NK-92 (cell line): Measurements from ENCODE around the gene DOCK1.

ENCODE experiments used
- DNase-seq: peaks from one replicate; lab custom pipeline; 2025; ENCODE audit not compliant: unreplicated experiment; lab: John Stamatoyannopoulos, UW

Gene DOCK1

DNA sequence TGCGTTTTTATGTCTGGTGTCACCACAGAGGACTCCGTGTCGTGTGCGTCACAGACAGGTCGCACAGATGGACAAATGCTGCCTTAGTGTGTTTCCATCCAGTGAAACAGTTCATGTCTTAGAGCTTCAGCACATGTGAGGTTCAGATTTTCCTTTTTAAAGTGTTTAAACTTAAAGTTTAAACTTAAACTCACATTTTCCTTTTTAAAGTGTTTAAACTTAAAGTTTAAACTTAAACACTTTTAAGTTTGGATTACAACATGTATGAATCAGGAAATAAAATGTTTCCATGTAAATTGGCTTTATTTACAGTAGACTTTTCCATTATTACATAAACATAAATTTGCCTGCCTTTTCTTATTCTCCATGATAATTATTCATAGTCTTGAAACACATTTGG, 223.9 kb downstream of the DOCK1 start:
- no peak for DNase-seq

DNA sequence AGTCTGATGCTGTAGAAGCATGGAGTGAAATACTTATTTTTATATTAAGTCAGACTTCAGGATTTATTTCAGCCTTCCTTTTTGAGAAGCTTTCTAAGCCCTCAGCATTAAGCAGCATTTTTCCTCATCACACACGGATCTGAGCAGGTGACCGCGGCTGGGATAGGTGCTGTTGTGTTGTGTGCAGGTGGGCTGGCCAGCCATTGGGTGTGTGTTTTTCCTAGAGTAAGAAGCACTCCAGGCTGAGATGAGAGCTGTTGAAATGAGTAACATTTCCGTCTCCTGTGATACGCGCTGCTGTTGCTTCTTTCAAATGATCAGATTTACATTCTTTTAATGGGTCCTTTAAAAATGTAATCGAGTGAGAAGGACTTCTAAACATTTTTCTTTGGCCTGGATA, 227.2 kb downstream of the DOCK1 start:
- DNase-seq = no peak

- no peak for DNase-seq
Observed at GRCh38 chr10:127133225-127133624, 228.0 kb downstream of the DOCK1 start.

DNA sequence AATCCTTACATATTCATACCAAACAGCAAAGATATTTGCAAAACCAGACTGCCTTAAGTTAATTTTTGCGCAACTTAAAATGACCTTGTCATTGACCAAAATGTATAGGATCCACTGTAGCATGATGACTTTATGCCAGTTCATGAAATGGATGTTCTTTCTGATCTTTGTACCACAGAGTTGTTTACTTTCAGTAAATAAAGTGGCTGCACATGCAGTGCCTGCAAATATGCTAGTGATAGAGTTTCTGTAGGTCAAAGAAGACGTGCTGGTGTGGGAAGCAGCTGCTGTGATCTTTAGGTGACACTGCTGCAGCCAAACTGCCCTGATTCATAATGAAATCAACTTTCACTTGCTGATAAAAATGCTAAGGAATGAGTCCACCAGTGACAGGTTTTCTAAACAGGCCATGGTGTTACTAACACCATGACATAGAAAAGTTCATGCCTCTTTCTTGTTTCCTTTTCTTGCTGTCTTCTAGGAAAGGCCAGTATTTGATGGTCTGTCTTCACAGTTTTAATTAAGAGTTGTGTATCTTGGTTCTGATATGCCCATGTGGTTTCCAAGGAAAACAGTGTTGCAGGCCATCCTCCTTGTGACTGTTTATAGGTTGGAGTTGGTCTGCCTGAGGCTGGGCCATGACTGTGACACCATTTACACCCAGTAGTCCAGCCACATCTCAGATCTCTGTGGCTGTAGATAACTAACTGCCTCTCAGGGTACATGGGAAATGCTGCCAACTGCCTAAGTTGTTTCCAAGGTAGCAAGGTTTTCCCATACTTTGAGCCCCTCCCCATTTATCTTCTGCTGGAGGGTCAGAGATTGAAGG, 228.7 kb downstream of the DOCK1 start:
- DNase-seq = no peak

- DNase-seq = no peak
Observed at GRCh38 chr10:127135844-127136577, 230.8 kb downstream of the DOCK1 start.

- DNase-seq = no peak
Observed at GRCh38 chr10:127137391-127137790, 232.2 kb downstream of the DOCK1 start.

- no peak for DNase-seq
Observed at GRCh38 chr10:127142136-127142535, 236.9 kb downstream of the DOCK1 start.

GRCh38 chr10:127142856-127143255, 237.6 kb downstream of the DOCK1 start:
- DNase-seq = no peak

GRCh38 chr10:127145173-127145572, 239.9 kb downstream of the DOCK1 start:
- DNase-seq = no peak

DNA sequence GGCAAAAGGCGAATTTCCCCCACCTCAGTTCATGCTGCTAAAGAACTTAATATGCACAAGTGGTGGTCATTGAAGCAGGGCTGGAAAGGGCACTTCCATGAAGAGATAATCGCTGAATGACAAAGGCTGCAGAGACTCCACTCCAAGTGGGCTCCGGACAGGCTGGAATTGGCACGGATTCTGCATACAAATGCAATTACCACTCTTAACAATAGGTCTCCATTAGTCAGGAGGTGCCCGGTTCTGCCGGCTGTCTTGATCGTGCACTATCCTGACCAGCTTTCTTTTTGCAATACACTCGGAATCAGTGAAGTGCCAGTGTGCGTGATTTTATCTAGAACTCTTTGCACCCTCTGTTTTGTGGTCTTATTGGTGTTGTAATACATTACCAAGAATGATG, 241.4 kb downstream of the DOCK1 start:
- DNase-seq = no peak

DNA sequence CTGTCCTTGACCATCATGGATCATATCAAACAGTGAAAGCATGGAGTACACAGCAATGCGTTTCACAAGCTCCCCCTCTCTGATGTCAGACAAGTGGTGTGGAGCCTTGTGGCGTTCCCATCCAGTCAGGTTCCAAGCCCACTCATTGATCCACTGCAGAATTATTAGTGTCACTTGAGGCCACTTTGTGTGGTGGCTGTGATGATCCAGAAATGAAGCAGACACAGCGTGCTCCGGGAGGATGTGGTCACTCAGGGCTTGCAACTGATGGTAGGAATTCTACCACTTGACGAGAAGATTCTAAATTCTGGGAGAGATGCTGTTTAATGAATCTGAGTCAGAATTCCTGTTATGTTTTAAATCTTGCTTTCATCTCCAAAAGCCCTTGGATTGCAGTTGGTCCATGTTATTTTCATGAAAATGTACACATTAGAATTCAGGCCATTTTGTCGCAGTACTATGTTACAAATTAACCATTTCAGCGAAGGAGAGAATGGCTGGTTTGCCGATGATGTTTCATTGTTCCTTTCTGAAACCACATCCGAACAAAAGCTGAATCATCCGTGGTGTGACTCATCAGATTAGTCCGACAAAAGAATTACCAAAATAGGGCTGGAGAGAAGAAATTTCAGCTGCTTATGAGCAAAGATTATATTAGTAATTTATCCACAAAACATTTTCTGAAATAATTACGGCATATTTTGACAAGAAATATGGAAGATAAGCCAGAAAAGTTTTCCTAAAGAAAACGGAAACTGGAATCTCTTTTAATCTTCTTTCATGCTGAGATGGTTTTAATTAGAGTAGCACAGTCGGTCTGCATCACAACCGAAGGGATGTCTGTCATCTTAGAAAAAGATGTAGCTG, 243.1 kb downstream of the DOCK1 start:
- no peak for DNase-seq

DNA sequence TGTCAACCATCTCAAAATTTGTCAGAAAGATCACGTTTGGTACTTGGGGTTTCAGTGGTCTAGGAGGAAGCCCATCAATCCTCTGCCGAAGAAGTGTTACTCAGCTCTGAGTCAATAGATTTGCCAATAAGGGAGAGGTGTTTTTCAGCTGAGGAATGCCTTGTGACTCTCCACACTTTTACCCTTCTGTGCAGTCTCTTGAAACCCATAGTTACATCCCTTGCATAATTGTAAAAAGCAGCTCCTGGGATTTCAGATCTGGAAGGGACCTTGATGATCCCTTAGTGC, 243.6 kb downstream of the DOCK1 start:
- DNase-seq = no peak

DNA sequence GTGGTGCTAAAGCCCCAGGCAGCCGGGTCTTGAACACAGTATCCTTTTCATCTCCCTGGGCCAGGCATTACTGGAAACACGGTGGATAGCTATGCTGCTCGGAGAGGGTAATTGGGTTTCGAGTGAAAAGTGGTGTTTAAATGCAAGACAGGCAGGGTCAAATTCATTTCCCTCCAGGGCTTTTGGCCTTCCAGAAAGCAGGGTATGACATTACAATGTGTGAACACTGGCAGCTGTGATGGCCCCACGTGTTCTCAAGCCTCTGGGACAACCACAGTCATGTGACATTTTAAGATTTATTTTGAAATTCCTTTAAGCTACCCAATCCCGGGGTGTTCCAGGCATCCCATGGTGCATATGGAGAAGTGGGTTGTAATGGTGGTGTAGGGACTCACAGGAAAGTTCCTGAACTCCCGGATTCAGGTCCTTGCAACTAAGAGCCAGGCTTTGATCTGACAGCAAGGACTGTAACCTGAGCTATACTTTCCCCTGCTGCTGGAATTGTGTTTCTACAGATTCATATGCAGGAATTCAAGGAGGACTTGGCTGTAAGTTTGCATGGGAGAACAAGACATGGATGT, 244.4 kb downstream of the DOCK1 start:
- DNase-seq = no peak

DNA sequence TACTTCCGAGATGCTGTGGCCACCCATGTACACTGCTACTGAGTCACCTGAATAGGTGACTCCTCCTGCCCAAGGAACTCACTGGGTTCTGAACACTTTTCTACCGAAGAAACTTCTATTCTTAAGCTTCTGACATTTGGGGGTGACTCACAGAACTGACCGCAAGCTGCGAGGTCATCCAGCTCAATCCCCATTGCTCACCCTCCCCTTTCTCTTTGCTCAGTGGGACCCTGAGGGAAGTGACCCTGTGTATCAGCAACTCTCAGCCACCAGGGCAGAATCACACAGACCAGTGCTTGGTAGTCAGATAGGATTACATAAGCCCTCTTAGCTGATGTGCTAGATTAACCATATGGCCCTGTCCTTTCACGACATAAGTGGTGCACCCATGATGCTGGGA, 244.9 kb downstream of the DOCK1 start:
- no peak for DNase-seq

DNA sequence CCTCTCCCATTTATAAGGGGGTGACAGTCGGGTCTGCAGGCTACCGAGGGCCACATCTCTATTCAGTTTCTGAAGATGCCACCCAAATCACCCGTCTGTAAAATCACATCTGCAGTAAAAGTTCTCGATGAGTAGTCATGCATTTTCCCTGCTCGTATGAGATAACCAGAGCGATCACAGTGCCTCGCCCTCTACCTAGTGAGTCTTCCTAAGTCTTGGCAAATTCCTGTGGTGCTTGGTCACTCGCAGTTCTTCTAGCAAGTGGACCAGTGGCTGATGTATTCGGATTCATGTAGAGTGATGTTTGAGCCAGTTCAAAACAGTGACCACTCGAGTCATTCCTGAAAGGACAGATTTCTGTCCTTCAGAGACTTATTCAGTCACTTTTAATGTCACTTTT, 246.3 kb downstream of the DOCK1 start:
- DNase-seq = no peak

- DNase-seq = no peak
Observed at GRCh38 chr10:127151981-127152699, 246.9 kb downstream of the DOCK1 start.

DNA sequence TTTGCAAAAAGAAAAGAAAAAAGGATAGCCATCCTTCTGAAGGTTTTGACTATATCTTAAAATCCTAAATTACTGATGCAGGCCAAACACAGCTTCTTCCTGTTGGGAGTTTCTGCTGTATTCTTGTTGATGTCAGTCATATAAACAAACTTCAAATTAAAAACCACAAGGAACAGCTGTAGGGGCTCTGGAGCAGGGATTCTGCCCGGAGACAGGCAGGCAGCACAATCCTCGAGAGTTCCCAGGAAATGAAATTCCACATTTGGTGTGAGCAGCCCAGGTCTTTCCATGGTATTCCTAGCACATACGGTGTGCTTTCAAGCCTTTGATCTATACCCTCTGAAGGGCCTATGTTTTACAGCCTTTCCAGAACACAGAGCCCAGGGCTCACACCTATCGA, 248.0 kb downstream of the DOCK1 start:
- no peak for DNase-seq

DNA sequence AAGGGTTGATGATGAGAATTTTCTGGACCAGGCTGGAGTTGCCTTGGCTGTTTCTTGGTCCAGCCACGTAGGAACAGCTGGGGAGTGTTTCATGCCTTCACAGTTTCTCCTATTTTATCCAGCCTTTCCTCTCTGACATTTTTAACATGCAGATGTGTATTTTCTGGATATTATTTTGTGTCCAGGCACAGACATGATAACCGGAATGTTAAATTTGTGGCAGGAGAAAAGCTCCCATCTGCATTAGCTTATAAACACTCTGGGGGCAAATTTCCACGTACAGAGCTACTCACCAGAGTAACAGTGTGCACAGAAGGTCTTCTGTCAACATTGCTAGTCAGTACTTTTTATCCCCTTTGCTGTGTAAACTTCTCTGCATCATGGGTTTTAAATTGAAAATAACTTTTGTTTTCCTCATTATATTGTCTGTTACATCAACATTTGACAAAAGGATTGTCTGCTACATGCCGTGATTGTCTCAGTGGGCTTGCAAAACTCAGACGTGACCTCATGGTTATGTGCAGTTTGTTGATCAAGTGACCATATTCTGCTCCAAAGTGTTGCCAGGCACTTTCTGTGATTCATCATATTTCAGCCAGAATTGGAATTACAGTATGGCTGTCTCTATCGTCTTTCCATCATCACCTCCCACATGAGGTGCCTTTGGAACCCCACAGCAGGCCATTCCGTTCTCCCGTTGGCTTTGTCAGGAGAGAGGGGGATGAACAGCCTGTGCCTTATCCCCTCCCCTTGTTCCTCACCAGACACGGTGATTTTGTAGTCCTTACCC, 249.8 kb downstream of the DOCK1 start:
- DNase-seq = no peak

GRCh38 chr10:127157089-127157488, 251.9 kb downstream of the DOCK1 start:
- DNase-seq = no peak
